ENCODE results near the gene AAMP. TPM values are rescaled to one million over a fixed set of nuclear protein-coding genes. Genes with fewer than 3 reads are reported as not detected.

Gene AAMP
- total RNA-seq, 4 donors from 2014 or later: 97.8 to 163 (median 131) TPM

DNA sequence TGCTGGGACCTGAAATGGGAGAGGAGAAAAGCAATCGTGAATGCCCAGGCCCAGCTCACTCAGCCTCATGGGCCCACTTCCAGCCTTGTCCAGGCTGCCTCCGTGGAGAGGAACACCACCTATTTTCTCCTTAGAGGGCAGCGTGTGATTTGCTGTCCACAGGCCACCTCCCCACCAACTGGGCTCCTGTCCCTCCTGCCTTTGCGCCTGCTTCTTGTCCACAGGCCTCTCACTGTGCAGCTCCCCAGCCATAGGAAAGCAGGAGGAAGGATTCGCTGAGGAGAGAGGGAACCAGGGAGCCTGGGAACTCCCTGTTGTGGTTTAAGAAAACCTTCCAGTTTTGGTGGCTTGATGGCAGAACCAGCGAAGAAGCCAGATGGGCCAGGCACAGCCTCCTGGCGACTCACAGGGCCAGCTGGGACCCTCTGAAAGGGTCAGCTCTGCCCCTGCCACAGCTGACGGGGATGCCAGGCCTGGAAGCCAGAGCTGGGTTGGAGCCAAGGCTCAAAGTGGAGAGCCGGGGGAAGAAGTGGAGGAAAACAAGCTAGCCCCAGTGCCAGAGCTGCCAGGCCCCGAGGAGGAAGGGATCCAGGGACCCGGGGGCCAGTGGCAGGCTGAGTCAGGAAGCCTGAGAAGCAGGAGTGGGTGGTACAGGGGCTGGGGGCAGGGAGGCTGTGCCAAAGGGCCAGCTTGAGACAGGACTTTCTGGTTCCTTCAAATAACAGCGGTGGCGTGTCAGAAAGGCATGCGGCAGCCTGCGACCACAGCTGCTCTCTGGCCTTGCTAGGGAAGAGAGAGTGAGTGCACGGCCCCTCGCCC is 12.4 kb upstream of the AAMP start:
- WGBS, 2 donors (ENCODE audit: low coverage in 1 of 2): 5 to 70% methylated on average over 3 to 6 of the region's 17 CpGs
- no peak for ATAC-seq
- TF ChIP-seq POLR2AphosphoS5 (IDR thresholded peaks at IDR 0.05) (peak; percentile 57), POLR2A (IDR thresholded peaks at IDR 0.05) (peak in 1 of 2 donors; percentile 16), EP300 (IDR thresholded peaks at IDR 0.05) (no peak)
- TF ChIP-seq, protein P1, sequence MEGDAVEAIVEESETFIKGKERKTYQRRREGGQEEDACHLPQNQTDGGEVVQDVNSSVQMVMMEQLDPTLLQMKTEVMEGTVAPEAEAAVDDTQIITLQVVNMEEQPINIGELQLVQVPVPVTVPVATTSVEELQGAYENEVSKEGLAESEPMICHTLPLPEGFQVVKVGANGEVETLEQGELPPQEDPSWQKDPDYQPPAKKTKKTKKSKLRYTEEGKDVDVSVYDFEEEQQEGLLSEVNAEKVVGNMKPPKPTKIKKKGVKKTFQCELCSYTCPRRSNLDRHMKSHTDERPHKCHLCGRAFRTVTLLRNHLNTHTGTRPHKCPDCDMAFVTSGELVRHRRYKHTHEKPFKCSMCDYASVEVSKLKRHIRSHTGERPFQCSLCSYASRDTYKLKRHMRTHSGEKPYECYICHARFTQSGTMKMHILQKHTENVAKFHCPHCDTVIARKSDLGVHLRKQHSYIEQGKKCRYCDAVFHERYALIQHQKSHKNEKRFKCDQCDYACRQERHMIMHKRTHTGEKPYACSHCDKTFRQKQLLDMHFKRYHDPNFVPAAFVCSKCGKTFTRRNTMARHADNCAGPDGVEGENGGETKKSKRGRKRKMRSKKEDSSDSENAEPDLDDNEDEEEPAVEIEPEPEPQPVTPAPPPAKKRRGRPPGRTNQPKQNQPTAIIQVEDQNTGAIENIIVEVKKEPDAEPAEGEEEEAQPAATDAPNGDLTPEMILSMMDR (IDR thresholded peaks at IDR 0.05): no peak
- Histone ChIP-seq H3K9me3 (no peaks in the 10 kb centered on the region), H3K27ac (peak overlapping the region; percentile 86 to 97 (median 90)), H3K36me3 (peaks cover 0 to 48% of the 10 kb centered on the region in 2 donors), H3K27me3 (no peaks in the 10 kb centered on the region), H3K4me1 (peaks cover 19 to 90% (median 55%) of the 10 kb centered on the region in 3 donors), H3K4me3 (peak overlapping the region in 1 of 2 donors; percentile 2)

DNA sequence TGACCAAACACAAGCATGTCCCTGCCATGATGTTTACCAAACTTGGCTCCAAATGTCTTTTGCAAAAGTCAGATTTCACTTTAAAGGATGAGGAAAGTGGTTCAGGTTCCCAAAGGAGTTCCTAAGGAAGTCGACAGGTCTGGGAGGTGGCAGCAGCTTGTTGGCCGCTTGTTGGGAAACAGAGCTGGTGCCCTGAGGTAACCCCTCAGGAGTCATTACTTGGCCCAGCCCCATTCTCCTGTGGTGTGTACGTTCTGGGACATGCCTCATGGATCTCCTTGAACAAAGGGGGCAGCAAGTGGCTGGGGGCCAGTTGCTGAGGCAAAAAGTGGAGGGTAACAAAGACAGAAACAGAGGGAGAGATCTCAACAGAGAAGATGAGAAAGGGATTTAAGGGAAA is 11.5 kb upstream of the AAMP start:
- Histone ChIP-seq H3K36me3 (peaks cover 0 to 58% of the 10 kb centered on the region in 2 donors), H3K27ac (peak overlapping the region; percentile 86 to 97 (median 90)), H3K4me1 (peaks cover 19 to 81% (median 54%) of the 10 kb centered on the region in 3 donors), H3K4me3 (no peak overlapping the region), H3K9me3 (no peaks in the 10 kb centered on the region), H3K27me3 (no peaks in the 10 kb centered on the region)
- no peak for ATAC-seq
- WGBS, 2 donors (ENCODE audit: low coverage in 1 of 2): 60 to 83% methylated on average over 1 to 2 of the region's 3 CpGs
- TF ChIP-seq POLR2AphosphoS5 (IDR thresholded peaks at IDR 0.05): peak; percentile 64
- TF ChIP-seq, protein P1 (IDR thresholded peaks at IDR 0.05): no peak

- Histone ChIP-seq H3K4me1 (peaks cover 19 to 78% (median 43%) of the 10 kb centered on the region in 3 donors), H3K4me3 (no peak overlapping the region), H3K36me3 (peaks cover 0 to 69% of the 10 kb centered on the region in 2 donors), H3K9me3 (no peaks in the 10 kb centered on the region), H3K27ac (peak overlapping the region in 2 of 4 donors; percentile 2 to 97), H3K27me3 (no peaks in the 10 kb centered on the region)
- no peak for ATAC-seq
- WGBS, 2 donors (ENCODE audit: low coverage in 1 of 2): 94% methylated on average over 6 to 7 of the region's 14 CpGs
- TF ChIP-seq POLR2AphosphoS5 (IDR thresholded peaks at IDR 0.05) (no peak), POLR2A (IDR thresholded peaks at IDR 0.05) (no peak), EP300 (IDR thresholded peaks at IDR 0.05) (no peak)
- TF ChIP-seq, protein P1 (IDR thresholded peaks at IDR 0.05): no peak
Observed at GRCh38 chr2:218280260-218280870, 10.4 kb upstream of the AAMP start.

GRCh38 chr2:218278531-218279360 is 8.8 kb upstream of the AAMP start:
- no peak for ATAC-seq
- H3K27me3 ChIP-seq: no peaks in the 10 kb centered on the region
- peaks cover 16 to 71% (median 27%) of the 10 kb centered on the region in 3 donors for H3K4me1 ChIP-seq
- TF ChIP-seq, protein P1 (IDR thresholded peaks at IDR 0.05): no peak
- TF ChIP-seq POLR2AphosphoS5 (IDR thresholded peaks at IDR 0.05) (no peak), POLR2A (IDR thresholded peaks at IDR 0.05) (no peak), EP300 (IDR thresholded peaks at IDR 0.05) (no peak)
- H3K9me3 ChIP-seq: no peaks in the 10 kb centered on the region
- WGBS, 2 donors (ENCODE audit: low coverage in 1 of 2): no CpG with 5 or more reads among the region's 16 CpGs
- peak overlapping the region in 2 of 4 donors; percentile 13 to 80 for H3K27ac ChIP-seq
- peaks cover 0 to 85% of the 10 kb centered on the region in 2 donors for H3K36me3 ChIP-seq
- H3K4me3 ChIP-seq: no peak overlapping the region

All from gastroesophageal sphincter (tissue), 4 donors.